ENCODE results near the gene METRN. TPM values are rescaled to one million over a fixed set of nuclear protein-coding genes. Genes with fewer than 3 reads are reported as not detected.
"Not testable (repeated sequence)": the region's sequence is repeated elsewhere in the genome, so short reads cannot be mapped to it uniquely, and the experiment has no call there.

The METRN gene
- total RNA-seq, 1 experiment from 2014 or later = 428 TPM

DNA sequence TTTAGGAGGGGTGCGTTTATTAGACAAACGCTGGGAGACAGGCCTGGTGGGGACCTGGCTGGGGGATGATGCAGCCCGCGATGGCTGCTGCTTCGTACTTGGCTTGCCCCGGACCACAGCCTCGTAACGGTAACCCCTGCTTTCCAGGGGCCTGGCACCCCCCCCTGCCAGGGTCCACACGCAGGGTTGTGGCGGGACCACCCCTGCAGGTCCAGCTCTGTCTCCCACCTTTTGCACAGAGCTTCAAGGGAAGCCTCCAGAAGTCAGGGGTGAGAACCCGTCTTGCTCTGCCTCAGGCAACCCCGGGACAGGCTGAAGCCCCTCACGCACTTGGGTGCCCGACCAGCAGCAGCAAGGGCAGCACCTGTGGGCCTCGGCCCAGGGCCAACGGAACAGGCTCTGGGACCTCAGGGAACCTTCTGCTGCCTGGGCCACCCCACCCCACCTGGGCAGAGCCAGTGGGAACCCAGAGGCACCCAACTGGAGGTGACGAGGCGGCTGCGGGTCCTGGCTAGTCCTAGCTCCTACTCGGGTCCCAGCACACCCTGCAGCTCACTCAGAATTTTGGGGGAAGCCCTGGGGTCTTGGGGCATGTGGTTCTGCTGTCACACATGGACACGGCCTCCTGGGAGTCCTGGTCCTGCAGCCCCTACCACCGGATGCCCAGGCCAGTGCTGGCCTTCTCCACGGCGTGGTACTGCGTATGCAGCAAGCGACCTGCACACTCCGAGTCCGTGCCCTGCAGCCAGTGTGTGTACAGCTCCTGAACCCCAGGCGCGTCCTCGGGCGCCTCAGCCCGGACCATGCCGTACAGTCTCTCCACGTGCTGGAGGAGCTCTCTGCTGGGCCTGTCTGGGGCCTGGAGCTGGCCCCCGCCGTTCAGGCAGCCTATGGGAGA, 15.1 kb downstream of the METRN start:
- no peak for DNase-seq (ENCODE audit: low spot score)

DNA sequence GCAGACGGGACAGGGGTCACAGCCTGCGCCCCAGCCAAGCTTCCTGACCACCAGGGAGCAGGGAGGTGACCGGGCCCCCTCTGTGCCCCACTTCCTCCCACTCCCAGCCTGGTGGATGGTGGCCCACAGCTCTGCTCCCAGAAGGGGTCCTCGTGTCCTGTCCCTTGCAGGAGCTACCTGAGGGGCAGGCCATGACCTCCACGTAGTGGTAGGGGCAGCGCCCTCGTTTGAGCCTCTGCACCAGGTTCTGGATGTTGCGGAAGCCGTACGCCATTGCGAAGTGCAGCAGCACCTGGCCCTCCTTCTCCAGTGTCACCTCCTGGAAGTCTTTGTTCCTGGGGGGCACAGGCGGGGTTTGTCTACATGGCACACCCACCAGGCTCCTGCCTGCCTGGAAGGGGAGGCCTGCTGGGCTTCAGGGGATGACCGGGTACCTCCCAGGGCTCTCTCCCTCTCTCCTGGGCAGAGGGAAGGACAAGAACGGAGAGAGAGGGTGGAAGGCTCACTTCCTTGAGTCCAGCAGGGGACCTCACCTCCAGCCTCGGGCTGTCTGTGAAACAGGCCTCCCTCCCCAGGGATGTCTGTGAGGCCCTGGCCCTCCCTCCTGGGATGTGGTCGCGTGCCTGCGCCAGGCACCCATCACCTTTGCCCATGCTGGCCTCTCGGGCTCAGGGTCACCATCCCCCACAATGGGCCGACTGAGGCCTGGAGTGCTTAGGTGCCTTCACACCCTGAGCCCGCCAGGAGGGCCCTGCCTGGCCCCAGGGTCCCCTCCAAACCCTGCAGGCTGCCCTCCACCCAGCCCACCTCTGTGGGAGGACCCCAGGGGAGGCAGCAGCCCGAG, 16.0 kb downstream of the METRN start:
- DNase-seq (ENCODE audit: low spot score) = no peak
- in situ Hi-C loops (cut with HindIII; ENCODE audit: low sequenced_read_pairs) = no loop called here

More for the DNA sequence above, 15.1 kb downstream of the METRN start:
- in situ Hi-C loops (cut with HindIII; ENCODE audit: low sequenced_read_pairs) = no loop called here

- no peak for DNase-seq (ENCODE audit: low spot score)
- in situ Hi-C loops (cut with HindIII; ENCODE audit: low sequenced_read_pairs) = no loop called here
These were observed 17.4 kb downstream of the METRN start for GRCh38 chr16:732332-732731.

- DNase-seq (ENCODE audit: low spot score) = no peak
- in situ Hi-C loops (cut with HindIII; ENCODE audit: low sequenced_read_pairs) = no loop called here
These were observed 18.0 kb downstream of the METRN start for GRCh38 chr16:732936-733335.

DNA sequence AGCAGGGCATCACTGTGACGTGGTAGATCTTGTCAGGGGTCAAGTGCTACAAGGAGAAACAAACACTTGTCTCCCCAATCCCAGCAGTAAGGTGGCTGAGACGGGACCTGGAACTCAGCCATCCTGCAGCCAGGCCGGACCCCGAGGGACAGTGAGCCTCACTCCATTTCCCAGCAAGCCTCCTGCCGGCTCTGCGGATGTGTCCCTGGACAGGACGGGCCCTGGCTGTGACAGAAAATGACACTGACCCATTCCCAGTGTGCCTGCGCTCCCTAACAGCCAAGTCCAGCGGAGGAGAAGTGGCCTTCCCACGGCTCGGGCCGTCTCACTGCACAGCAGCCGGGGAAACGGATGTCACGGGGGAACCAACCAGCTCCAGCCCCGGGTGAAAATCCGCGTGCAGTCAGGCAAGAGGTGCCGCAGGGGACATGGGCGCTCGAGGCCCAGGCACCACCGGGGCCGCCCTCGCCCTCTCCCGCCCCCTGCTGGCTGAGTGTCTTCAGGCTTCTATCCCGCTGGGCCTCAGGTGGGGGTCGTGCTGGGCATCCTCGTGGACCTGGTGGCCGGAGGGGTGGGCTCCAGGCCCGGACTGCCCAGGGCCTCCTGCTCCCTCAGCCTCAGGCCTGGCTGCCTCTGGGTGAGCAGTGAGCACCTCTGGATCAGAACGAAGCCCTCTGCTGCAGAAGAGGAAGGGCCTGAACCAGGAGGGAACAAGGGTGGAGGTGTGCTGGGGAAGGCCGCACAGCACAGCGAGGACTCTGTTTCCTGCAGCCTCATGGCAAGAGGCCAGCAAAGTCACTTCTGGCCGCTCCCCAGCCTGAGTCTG, 18.7 kb downstream of the METRN start:
- in situ Hi-C loops (cut with HindIII; ENCODE audit: low sequenced_read_pairs) = no loop called here
- no peak for DNase-seq (ENCODE audit: low spot score)

- DNase-seq (ENCODE audit: low spot score) = no peak
- in situ Hi-C loops (cut with HindIII; ENCODE audit: low sequenced_read_pairs) = no loop called here
These were observed 19.5 kb downstream of the METRN start for GRCh38 chr16:734208-734980.

DNA sequence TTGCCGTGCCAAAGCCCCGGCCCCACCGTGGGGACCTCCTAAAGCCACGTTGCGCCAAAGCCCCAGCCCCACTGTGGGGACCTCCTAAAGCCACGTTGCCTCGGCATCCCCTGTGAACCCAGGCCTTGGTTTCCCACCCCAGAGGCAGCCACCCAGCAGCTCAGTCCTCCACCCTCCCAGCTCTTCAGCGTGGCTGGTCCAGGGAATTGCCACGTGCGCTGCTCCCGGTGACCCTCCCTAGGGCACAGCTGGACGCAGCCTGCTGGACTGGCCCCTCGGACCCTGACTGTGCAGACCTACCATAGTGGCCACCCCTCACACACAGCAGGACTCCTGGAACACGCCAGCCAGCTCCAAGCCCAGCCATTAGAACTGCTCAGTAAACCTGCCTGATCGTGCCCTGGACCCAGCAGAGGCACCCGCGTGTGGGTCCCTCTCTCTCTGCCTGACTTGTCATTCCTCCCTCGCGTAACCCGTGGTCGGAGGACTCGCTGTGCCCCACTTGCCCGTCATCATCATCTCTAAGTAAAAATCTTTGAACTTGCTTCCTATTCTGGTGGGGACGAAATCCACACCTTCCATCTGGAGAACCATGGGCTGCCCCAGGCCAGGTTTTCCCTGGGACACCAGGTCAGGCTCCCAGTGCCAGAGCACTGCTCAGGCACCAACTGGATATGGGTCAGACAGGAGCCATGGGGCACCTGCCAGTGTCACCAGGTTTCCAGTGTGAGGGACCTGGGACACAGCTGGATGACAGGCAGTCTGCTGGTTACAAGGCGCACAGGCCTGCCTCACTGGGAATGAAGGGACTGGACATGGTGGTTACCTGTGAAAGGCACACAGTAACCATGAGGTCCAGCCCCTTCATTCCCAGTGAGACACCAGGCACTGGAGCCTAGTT, 20.3 kb downstream of the METRN start:
- in situ Hi-C loops (cut with HindIII; ENCODE audit: low sequenced_read_pairs) = no loop called here
- DNase-seq (ENCODE audit: low spot score) = no peak

- no peak for DNase-seq (ENCODE audit: low spot score)
- in situ Hi-C loops (cut with HindIII; ENCODE audit: low sequenced_read_pairs) = no loop called here
These were observed 21.1 kb downstream of the METRN start for GRCh38 chr16:735982-736453.

GRCh38 chr16:736936-737481, 22.1 kb downstream of the METRN start:
- no peak for DNase-seq (ENCODE audit: low spot score)
- in situ Hi-C loops (cut with HindIII; ENCODE audit: low sequenced_read_pairs) = no loop called here

- in situ Hi-C loops (cut with HindIII; ENCODE audit: low sequenced_read_pairs) = no loop called here
- DNase-seq (ENCODE audit: low spot score) = no peak
These were observed 24.9 kb downstream of the METRN start for GRCh38 chr16:739560-740458.

GRCh38 chr16:740459-740763, 25.5 kb downstream of the METRN start:
- in situ Hi-C loops (cut with HindIII; ENCODE audit: low sequenced_read_pairs) = no loop called here
- no peak for DNase-seq (ENCODE audit: low spot score)

GRCh38 chr16:740764-741505, 26.0 kb downstream of the METRN start, which contains the start of gene CIAO3:
Gene CIAO3, minus strand, starts transcription at chr16:740997. Its CDS starts 12 bp downstream, at chr16:740985.
- in situ Hi-C loops (cut with HindIII; ENCODE audit: low sequenced_read_pairs) = no loop called here
- peak; percentile 84 for DNase-seq (ENCODE audit: low spot score)

- in situ Hi-C loops (cut with HindIII; ENCODE audit: low sequenced_read_pairs) = no loop called here
These were observed 27.2 kb downstream of the METRN start for GRCh38 chr16:741986-742629.

DNA sequence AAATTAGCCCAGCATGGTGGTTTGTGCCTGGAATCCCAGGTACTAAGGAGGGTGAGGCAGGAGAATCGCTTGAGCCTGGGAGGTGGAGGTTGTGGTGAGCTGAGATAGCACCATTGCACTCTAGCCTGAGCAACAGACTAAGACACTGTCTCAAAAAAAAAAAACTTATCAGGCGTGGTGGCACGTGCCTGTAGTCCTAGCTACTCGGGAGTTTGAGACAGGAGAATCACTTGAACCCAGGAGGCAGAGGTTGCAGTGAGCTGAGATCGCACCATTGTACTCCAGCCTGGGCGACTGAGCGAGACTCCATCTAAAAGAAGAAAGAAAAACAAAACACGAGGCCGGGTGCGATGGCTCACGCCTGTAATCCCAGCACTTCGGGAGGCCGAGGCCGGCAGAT, 28.0 kb downstream of the METRN start:
- in situ Hi-C loops (cut with HindIII; ENCODE audit: low sequenced_read_pairs) = not testable (repeated sequence)

More at GRCh38 chr16:741986-742629, 27.2 kb downstream of the METRN start:
- DNase-seq (ENCODE audit: low spot score) = no peak

DNA sequence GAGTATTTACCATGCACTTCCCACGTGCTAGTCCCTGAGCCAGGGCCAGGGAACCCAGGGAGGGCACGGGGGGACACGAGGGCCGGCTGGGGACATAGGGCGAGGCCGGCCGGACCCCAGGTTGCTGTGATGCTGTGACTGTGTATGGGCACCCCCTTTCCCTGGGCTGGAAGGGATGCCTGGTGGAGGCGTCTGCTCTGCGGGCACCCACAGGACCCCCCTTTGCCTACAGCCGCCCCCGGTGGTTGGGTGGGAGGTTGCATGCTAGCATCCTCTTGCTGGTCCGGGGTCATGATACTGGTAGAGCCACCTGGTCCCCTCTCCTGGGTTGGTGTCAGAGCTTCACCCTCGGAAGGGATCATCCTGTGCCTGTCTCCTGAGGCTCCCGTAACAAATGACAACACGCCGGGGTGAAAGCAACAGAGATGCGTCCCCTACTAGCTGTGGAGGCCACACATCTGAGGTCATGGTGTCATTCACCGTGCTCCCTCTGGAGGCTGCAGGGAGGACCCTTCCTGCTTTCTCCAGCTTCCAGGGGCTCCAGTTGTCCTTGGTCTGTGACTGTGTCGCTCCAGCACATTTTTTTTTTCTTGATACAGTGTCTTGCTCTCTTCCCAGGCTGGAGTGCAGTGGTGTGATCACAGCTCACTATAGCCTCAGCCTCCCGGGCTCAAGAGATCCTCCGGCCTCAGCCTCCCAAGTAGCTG, 29.0 kb downstream of the METRN start:
- DNase-seq (ENCODE audit: low spot score) = no peak

More for the DNA sequence above, 28.0 kb downstream of the METRN start:
- not testable (repeated sequence) for DNase-seq (ENCODE audit: low spot score)

More for the DNA sequence above, 29.0 kb downstream of the METRN start:
- in situ Hi-C loops (cut with HindIII; ENCODE audit: low sequenced_read_pairs) = no loop called here

Data from G401 (cell line).